ENCODE data around the gene SMTNL2.

Gene SMTNL2

DNA sequence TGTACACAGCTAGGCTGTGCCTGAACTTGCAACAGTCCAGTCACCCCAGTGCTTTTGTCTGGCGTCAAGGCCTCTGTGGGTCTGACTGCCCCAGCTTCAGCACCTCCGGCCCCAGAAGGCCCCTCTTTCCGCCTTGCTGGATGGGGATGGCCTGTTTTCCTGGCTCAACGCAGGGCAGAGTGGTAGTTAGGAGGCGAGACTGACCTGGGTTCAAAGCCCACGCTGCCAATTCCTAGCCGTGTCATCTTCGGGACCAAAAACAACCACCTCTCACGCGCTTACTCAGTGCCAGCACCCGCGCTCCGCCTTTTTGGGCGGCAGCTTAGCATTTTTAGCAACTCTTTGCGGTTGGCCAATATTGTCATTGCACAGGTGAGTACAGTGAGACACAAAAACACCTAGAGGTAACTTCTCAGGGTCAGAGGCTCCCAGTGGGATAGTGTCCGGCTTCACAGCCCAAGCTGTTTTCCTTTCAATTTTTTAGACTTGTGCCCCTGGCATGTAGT, 33.7 kb upstream of the SMTNL2 start:
- Histone ChIP-seq H2AFZ (ENCODE audit: low read depth, low read length) (no peak overlapping the region), H3K9me3 (ENCODE audit: low read length) (no peaks in the 10 kb centered on the region), H3K36me3 (ENCODE audit: insufficient read depth, low read length) (peaks cover 52% of the 10 kb centered on the region), H3K4me3 (ENCODE audit: low read length) (no peak overlapping the region), H3K27me3 (ENCODE audit: insufficient read depth, low read length) (no peaks in the 10 kb centered on the region), H3K4me1 (ENCODE audit: insufficient read depth, low read length) (peaks cover 15% of the 10 kb centered on the region)

DNA sequence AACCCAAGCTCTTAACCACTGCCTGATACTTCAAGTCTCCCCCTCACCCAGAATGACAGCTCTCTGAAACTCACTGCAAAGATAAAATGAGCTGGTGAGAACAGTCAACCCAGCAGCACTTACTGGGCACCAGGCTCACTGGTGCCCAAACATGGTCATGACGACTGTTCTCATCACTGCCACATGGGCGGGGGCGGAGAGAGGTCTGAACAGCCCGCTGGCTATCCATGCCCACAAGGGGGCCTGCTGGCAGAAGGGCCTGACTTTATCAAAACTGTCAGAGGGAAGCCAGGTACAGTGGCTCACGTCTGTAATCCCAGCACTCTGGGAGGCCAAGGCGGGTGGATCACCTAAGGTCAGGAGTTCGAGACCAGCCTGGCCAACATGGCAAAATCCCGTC, 33.2 kb upstream of the SMTNL2 start:
- no peak overlapping the region for H3K4me3 ChIP-seq (ENCODE audit: low read length)
- H3K27me3 ChIP-seq (ENCODE audit: insufficient read depth, low read length) = no peaks in the 10 kb centered on the region

DNA sequence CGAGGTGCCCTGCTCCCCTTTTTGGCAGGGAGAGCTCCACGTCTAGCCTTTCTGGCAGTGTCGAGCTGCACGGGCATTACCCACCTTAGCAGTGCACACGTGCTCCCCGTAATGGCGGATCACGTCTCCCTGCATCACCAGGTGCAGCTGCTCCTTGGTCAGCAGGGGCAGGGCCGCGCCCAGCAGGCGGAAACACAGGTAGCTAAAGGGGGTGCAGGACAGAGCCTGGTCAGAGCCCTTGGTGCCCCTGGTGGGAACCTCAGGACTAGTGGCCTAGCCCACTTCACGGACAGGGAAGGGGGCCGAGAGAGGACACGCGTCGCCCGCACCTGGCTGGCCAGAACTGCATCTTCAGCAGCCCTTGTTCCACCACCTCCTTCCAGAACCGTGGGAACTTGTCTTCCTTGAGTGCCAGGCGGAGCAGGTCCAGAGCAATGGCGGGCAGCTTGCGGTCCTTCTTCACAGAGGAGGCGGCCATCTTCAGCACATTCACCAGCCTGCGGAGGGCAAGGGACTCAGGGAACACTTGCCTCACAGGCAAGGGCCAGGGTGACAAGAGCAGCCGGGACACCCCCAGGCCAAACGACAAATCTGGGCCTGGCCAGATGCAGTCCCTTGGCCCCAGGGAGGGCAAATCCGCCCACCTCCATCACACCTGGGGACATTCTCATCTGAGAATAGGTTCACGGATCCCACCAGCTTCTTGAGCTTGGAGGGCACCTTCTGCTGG, 32.4 kb upstream of the SMTNL2 start:
- H3K27me3 ChIP-seq (ENCODE audit: insufficient read depth, low read length) = no peaks in the 10 kb centered on the region
- peaks cover 44% of the 10 kb centered on the region for H3K36me3 ChIP-seq (ENCODE audit: insufficient read depth, low read length)
- no peak overlapping the region for H2AFZ ChIP-seq (ENCODE audit: low read depth, low read length)
- H3K4me3 ChIP-seq (ENCODE audit: low read length) = no peak overlapping the region
- H3K4me1 ChIP-seq (ENCODE audit: insufficient read depth, low read length) = peaks cover 24% of the 10 kb centered on the region
- H3K9me3 ChIP-seq (ENCODE audit: low read length) = no peaks in the 10 kb centered on the region

More for the DNA sequence above, 33.2 kb upstream of the SMTNL2 start:
- H3K9me3 ChIP-seq (ENCODE audit: low read length) = no peaks in the 10 kb centered on the region
- no peak overlapping the region for H2AFZ ChIP-seq (ENCODE audit: low read depth, low read length)
- peaks cover 20% of the 10 kb centered on the region for H3K4me1 ChIP-seq (ENCODE audit: insufficient read depth, low read length)
- H3K36me3 ChIP-seq (ENCODE audit: insufficient read depth, low read length) = peaks cover 48% of the 10 kb centered on the region

DNA sequence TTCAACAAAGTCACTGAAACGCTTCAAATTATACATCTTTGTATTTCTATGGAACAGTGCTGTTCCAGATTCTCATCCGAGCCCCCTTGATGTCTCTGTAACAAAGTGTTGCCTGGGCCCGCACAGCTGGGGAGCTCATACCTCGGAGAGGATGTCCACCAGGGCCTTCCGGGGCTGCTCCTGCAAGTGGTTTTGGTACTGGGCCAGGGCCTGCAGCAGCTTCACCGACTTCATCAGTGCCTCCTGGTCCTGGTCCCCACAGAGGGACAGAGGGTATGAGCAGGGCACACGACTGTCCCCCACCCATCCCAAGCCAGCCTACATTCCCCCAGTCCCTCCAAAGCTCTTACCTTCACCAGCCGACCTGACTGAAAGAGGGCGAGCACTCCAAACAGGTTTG, 30.7 kb upstream of the SMTNL2 start:
- Histone ChIP-seq H3K36me3 (ENCODE audit: insufficient read depth, low read length) (peaks cover 34% of the 10 kb centered on the region), H3K4me3 (ENCODE audit: low read length) (peak overlapping the region; percentile 72), H3K27me3 (ENCODE audit: insufficient read depth, low read length) (no peaks in the 10 kb centered on the region), H3K9me3 (ENCODE audit: low read length) (no peaks in the 10 kb centered on the region), H3K4me1 (ENCODE audit: insufficient read depth, low read length) (peaks cover 24% of the 10 kb centered on the region), H2AFZ (ENCODE audit: low read depth, low read length) (no peak overlapping the region)

DNA sequence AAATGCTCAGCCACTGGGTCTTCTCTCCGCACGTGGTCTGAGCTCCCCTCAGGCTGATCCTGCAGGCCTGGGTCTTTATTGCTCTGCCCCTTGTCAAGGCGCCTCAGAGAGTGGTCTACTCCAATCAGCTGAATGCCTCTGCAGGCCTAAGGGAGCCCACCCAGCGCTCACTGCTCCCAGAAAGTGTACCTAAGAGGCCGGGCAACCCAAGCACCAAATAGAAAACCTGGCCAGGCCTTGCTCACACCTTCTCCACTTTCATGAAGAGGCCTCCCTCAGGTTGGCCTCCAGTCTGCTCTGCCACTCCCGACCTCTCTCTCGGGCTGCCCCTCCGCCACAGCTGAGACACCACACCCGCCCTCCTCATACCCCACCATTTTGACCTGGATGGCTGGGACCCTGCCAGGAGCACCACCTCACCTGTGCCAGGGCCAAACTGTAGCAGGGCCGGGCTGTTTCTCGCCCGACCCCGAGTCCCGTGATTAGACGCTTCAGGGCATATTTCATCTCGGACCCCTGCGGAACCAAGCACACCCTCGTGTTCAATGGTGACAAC, 29.8 kb upstream of the SMTNL2 start:
- no peaks in the 10 kb centered on the region for H3K9me3 ChIP-seq (ENCODE audit: low read length)
- peak overlapping the region; percentile 72 for H3K4me3 ChIP-seq (ENCODE audit: low read length)
- H3K4me1 ChIP-seq (ENCODE audit: insufficient read depth, low read length) = peaks cover 31% of the 10 kb centered on the region
- peaks cover 27% of the 10 kb centered on the region for H3K36me3 ChIP-seq (ENCODE audit: insufficient read depth, low read length)
- H3K27me3 ChIP-seq (ENCODE audit: insufficient read depth, low read length) = no peaks in the 10 kb centered on the region
- H2AFZ ChIP-seq (ENCODE audit: low read depth, low read length) = peak overlapping the region; percentile 37

DNA sequence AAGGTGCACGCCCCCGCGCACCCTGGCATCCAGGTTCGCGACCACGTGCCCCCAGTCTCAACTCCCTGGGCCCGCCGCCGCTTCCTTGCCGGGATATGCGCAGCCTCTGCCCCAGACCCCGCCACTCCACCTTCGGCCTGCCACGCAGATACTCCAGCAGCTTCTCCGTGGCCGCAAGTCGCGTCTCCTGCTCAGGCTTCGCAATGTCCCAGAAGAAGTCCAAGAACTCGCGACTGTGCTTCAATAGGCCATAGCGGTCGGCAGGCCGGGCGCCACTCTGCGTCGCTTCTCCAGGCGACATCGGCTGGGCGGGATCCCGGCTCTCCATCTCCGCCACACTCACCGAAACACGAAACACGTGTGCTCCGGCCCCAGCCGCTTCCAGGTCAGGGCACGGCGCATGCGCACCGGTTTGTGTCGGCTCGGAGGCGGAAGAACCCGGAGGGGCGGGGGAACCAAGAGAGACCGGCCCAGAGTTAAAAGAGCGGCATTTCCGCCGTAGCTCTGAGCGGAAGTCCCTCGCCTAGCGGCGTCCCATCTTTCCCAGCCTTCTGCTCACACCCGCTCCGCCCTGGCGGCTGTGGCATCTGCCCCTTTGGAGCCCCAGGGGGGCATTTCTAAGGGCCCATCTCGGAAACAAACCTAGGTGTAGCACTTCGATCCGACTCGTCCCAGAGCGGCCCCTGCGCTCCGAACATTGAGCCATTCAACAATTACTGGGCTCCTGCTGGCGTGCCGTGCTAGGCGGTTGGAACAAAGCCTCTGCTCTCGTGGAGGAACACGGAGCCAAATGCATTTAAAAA, 29.1 kb upstream of the SMTNL2 start, which contains the start of gene MYBBP1A:
Gene MYBBP1A (minus strand): TSS at position 388 of the 803 bp plus-strand sequence. CDS start 60 bp downstream, at position 328.
- Histone ChIP-seq H2AFZ (ENCODE audit: low read depth, low read length) (peak within 1 kb of the TSS; percentile 51), H3K27me3 (ENCODE audit: insufficient read depth, low read length) (no peaks in the 10 kb centered on the region), H3K36me3 (ENCODE audit: insufficient read depth, low read length) (peaks cover 20% of the 10 kb centered on the region), H3K4me3 (ENCODE audit: low read length) (peak within 1 kb of the TSS; percentile 72), H3K9me3 (ENCODE audit: low read length) (no peaks in the 10 kb centered on the region), H3K4me1 (ENCODE audit: insufficient read depth, low read length) (peaks cover 34% of the 10 kb centered on the region)

DNA sequence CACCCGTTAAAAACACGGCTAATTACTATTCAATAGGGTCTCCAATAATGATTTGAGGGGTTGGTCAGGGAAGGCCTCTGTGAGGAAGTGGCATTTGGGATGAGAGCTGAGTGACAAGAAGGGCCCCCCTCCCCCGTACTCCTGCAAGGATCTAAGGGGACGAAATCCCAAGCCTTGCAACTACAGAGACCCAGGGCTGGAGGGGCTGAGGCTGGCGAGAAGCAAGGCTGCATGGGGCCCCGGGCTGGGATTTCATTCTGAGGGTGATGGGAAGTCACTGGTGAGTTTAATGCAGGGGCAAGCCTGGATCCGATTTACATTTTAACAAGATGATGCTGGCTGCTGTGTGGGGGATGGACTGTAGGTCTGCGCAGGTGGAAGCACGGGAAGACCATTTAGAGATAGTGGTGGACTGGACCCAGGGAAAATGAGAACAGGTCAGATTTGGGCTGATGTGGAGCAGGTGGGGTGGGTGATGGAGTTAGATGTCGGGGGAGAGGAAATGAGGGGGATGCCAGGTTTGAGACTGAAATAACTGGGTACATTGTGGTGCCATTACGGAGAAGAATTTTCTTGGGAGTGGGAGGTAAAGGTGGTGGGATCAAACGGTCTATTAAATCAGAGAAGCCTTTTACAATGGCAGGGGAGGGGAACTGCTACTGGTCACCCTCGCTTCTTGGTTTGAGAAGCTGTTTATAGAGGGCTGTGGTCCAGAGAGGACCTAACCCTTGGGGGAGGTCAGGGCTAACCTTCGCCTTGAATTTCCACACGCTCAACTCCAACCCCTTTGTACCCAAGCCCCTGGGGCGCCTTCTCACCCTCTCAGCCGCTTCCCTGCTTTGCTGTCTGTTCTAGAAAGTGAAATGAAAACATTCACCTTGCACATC, 28.2 kb upstream of the SMTNL2 start:
- H3K4me1 ChIP-seq (ENCODE audit: insufficient read depth, low read length) = peaks cover 34% of the 10 kb centered on the region

DNA sequence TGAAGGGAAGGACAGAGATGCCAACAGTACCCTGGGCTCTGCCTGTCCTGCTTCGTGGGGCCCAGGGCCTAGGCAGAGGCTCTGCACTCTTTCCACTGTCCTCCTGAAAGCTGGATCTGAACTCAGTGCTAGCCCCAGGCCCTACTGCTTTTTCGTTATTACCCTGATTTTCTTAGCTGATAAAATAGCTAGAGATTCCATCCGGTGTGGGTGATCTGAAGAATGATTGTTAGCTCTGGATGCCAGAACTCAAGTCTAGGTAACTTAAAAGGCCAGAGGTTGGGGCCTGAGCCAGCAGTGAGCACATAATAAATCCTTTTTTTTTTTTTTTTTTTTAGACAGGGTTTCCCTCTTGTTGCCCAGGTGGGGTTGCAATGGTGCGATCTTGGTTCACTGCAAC, 27.3 kb upstream of the SMTNL2 start:
- Histone ChIP-seq H3K27me3 (ENCODE audit: insufficient read depth, low read length) (no peaks in the 10 kb centered on the region), H3K36me3 (ENCODE audit: insufficient read depth, low read length) (peaks cover 5% of the 10 kb centered on the region), H3K9me3 (ENCODE audit: low read length) (no peaks in the 10 kb centered on the region), H3K4me3 (ENCODE audit: low read length) (no peak overlapping the region), H3K4me1 (ENCODE audit: insufficient read depth, low read length) (peaks cover 34% of the 10 kb centered on the region), H2AFZ (ENCODE audit: low read depth, low read length) (no peak overlapping the region)

More for the DNA sequence above, 28.2 kb upstream of the SMTNL2 start:
- Histone ChIP-seq H3K9me3 (ENCODE audit: low read length) (no peaks in the 10 kb centered on the region), H3K4me3 (ENCODE audit: low read length) (peak overlapping the region; percentile 72), H3K36me3 (ENCODE audit: insufficient read depth, low read length) (peaks cover 11% of the 10 kb centered on the region), H2AFZ (ENCODE audit: low read depth, low read length) (peak overlapping the region; percentile 51), H3K27me3 (ENCODE audit: insufficient read depth, low read length) (no peaks in the 10 kb centered on the region)

DNA sequence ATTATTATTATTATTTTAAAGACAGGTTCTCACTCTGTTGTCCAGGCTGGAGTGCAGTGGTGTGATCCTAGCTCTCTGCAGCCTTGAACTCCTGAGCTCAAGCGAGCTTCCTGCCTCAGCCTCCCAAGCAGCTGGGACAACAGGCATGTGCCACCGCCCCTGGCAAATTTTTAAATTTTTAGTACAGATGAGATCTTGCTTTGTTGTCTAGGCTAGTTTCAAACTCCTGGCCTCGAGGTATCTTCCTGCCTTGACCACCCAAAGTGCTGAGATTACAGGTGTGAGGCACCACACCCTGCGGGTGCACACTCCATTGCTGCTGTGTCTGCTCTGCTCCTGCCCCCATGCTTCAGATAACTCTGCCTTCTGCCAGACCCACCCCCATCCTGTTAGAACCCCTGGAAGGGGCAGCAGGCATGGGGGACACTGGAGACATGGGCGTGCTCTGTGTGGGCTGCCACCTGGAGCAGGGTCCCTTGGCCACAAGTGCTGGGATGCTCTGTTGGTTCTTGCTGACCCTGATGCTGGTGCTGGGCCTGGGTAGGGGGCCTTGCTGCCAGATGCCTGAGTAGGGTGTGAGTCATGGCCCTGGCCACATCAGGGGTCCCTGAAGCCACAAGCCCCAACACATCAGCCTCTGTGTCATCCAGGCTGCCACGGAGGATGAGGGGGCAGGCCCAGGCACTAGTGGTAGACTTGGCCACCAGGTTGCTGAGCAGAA, 26.5 kb upstream of the SMTNL2 start:
- Histone ChIP-seq H3K9me3 (ENCODE audit: low read length) (no peaks in the 10 kb centered on the region), H3K27me3 (ENCODE audit: insufficient read depth, low read length) (peaks cover 5% of the 10 kb centered on the region), H3K4me1 (ENCODE audit: insufficient read depth, low read length) (peaks cover 34% of the 10 kb centered on the region)

DNA sequence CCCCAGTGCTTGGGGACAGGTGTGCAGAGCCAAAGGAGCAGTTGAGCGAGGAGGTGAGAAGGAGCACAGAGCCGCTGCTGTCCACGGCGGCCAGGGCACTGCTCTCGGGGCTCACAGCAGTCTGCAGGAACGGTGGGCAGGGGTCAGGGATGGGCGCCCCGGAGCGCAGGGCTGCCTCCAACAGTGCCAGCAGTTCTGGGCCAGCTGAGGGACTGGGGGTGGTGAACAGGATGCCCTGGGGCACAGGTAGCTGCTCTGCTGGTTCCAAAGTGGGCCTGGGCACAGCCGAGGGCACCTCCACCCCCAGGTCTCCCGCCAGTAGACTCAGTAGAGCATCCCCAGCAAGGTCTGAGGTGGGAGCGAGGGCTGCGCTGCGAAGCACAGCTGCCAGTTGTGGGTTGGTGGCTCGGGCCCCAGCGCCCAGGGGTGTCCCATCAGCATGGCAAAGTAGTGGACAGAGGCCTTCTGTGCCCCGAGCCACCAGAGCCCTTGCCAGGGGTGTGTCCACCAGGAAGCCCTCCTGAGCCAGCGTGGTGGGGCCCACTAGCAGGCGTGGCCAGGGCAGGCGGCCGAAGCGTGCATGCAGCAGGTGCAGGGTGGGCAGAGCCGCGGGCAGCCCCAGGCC, 25.9 kb upstream of the SMTNL2 start:
- Histone ChIP-seq H3K27me3 (ENCODE audit: insufficient read depth, low read length) (peaks cover 8% of the 10 kb centered on the region), H3K4me3 (ENCODE audit: low read length) (no peak overlapping the region), H3K36me3 (ENCODE audit: insufficient read depth, low read length) (no peaks in the 10 kb centered on the region), H3K9me3 (ENCODE audit: low read length) (no peaks in the 10 kb centered on the region), H3K4me1 (ENCODE audit: insufficient read depth, low read length) (peaks cover 34% of the 10 kb centered on the region), H2AFZ (ENCODE audit: low read depth, low read length) (no peak overlapping the region)

More for the DNA sequence above, 26.5 kb upstream of the SMTNL2 start:
- Histone ChIP-seq H3K36me3 (ENCODE audit: insufficient read depth, low read length) (peaks cover 3% of the 10 kb centered on the region), H3K4me3 (ENCODE audit: low read length) (no peak overlapping the region), H2AFZ (ENCODE audit: low read depth, low read length) (no peak overlapping the region)

DNA sequence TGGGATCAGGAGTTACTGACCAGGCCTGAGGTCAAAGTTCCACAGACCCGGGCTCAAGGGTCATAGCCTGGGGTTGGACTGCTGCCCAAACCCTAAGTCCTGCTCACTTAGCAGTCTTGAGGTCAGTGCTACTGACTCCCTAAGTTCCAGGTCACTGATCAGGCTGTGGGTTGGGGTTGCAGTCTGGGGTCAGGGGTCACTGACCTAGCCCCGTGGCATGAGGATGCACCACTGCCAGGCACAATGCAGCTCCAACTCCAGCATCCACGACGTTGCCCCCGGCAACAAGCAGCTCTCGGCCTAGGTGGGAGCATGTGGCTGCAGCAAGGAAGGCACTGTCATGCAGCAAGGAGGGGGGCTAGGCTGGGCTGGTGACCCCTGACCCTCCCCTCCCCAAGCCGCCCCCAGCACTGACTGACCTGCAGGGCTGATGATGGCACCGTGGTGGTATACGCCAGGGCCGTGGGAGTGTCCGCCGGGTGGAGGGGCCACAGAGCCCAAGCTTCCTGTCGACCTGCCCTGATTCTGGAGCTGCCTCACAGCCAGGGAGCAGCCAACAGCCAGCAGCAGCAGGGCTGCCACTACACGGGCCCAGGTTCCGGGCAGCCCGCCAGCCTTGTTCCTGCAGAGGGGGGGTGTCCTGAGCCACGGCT, 25.1 kb upstream of the SMTNL2 start:
- no peaks in the 10 kb centered on the region for H3K36me3 ChIP-seq (ENCODE audit: insufficient read depth, low read length)
- no peak overlapping the region for H2AFZ ChIP-seq (ENCODE audit: low read depth, low read length)
- peaks cover 28% of the 10 kb centered on the region for H3K4me1 ChIP-seq (ENCODE audit: insufficient read depth, low read length)
- H3K27me3 ChIP-seq (ENCODE audit: insufficient read depth, low read length) = peaks cover 8% of the 10 kb centered on the region
- no peak overlapping the region for H3K4me3 ChIP-seq (ENCODE audit: low read length)
- no peaks in the 10 kb centered on the region for H3K9me3 ChIP-seq (ENCODE audit: low read length)

All from neuron (in vitro differentiated cells).